Measurements from ENCODE around the gene NATD1.
A peak's percentile ranks its signal among the peaks of the same experiment; 100 is the strongest.

Gene NATD1

GRCh38 chr17:21289902-21290571 lies 36.8 kb upstream of the NATD1 start:
- DNase-seq (ENCODE audit: low spot score): peak; percentile 61

DNA sequence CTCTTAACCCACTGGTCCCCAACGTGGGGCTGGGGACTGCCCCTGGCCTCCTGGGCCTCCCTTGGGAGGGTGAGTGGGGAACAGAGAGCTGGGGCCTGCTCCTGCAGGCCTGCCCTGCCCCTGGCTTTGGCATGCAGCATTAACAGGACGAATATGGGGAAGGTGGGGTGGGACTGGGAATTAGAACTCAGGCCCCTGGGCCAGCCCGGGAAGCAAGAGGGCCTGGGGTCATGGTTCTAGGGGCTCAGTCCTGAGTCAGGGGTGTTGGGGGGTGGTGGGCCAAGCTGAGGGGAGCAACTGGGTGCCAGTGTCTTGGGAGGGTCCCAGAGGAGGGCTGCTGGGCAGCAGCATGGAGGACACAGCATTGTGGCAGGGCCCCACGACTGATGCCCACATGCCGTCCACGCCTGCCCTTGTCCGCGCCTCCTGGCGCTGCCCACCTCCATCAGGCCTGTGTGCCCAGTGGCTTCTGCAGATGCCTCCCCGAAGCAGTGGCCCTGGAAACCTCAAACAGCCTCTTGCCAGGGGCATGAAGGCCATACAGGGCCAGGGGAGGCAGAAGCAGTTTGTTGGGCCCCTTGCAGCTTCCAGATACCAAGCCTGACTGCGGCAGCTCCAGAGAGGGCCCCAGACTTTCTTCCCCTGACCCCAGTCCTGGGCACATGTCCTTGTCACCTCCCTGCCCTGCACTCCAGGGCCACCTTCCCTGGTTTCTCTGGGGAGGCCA lies 36.1 kb upstream of the NATD1 start:
- no peak for DNase-seq (ENCODE audit: low spot score)

GRCh38 chr17:21288571-21289017 lies 35.4 kb upstream of the NATD1 start:
- no peak for DNase-seq (ENCODE audit: low spot score)

DNA sequence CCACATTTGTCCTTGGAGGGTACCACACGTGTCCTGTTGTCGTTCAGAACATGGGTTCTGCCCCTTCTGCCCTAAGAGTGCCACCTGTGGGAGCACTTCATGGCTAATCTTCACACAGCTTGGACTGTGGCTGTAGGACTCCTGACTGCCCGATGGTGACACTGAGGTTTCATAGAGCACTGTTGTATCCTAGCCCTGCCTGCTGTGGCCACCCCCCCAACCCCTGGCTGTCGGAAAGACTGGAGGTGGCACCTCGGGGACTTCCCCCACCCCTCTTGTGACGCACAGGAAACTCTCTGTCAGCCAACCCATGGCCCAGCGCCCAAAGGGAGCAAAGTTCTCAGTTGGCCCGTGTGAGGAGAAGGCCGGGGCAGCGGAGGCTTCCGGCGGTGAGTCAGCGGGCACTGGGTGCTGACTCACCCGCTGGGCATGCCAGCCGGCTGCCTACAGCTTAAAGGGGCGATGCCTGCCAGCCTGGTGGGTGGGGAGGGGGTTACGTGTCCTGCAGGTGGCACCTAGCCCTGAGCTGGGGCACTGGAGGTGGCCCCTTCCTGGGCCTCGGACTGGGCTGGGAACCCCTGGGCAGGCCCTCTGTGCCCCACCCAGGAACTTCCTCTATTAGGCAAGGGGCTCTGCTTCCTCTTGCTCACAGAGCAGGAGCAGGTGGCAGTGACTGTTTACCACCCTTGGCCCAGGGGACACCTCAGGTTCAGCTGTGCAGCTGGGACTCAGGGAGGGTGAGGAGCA lies 34.7 kb upstream of the NATD1 start:
- DNase-seq (ENCODE audit: low spot score): peak; percentile 83

DNA sequence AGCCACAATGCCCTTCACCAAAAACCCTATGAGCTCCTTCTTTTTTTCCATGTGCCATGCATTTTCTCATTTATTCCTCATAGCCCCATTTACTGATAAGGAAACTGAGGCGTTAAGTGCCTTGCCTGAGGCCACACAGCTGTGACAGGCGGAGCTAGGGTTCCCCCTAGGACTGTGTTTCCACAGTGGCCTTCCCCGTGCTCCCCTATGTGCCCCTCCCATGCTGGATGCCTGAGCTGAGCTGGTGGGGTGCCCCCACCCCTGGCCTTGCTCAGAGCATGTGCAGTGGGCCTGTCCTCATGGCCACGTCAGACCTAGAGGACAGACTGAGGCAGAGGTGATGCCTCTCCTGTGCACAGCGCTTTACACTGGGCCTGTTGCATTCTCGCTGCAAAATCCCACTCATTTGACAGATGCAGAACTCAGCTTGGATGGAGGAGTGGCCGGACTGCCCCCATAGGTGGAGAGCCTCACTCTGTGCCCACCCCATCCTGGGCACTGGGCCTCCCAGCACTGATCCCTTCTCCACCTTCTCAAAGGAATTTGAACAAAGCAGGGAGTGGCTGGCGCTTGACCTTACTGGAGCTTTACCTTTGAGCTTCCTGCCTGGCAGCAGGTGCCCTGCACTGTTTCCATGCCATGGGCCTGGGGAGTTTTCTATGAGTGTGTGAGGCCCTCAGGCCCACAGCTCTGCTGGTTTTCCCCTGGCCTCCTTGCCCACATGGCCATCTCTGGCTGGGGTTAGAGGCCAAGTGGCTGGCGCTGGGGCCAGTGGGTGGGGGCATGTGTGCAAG lies 33.9 kb upstream of the NATD1 start:
- no peak for DNase-seq (ENCODE audit: low spot score)

DNA sequence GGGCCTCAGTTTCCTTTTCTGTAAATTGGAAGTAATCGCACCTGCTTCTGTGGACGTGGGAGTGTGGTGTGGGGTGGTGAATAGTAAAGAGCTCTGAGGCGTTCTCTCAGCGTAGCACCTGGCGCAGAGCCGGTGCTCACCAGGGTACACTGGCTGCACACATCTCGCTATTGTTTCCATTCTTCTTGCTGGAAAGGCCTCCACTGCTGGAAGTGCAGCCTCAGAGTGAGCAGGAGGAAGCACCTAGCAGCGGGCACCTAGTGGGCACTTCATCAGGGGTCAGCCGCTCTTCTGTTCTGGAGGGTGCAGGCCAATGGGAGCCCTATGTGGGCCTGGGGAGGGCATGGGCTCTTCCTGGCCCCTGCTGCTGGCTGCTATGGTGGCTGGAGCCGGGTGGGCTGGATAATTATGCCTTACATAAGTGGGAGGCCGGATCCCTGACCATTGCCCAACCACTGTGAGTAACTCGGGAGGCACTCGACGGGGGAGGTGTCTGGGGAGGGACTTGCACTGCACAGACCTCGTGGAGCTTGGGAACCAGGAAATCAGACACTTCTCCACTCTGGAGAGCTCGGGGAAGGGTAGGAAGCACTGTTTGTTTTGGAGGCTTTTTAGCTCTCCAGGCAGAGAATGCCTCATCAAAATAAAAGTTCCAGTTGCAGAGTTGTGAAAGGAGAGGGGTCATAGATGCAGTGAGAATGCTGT lies 33.0 kb upstream of the NATD1 start:
- DNase-seq (ENCODE audit: low spot score): peak; percentile 41

- peak; percentile 29 for DNase-seq (ENCODE audit: low spot score)
These were observed 32.2 kb upstream of the NATD1 start for GRCh38 chr17:21285164-21286065.

- DNase-seq (ENCODE audit: low spot score): peak; percentile 100
These were observed 31.3 kb upstream of the NATD1 start, which contains the start of gene MAP2K3 for GRCh38 chr17:21284319-21285163. Gene MAP2K3 (plus strand): TSS chr17:21284711. CDS start chr17:21284921, 210 bp downstream.

GRCh38 chr17:21283482-21284318 lies 30.5 kb upstream of the NATD1 start:
- peak; percentile 12 for DNase-seq (ENCODE audit: low spot score)

- no peak for DNase-seq (ENCODE audit: low spot score)
These were observed 29.6 kb upstream of the NATD1 start for GRCh38 chr17:21282850-21283249.

DNA sequence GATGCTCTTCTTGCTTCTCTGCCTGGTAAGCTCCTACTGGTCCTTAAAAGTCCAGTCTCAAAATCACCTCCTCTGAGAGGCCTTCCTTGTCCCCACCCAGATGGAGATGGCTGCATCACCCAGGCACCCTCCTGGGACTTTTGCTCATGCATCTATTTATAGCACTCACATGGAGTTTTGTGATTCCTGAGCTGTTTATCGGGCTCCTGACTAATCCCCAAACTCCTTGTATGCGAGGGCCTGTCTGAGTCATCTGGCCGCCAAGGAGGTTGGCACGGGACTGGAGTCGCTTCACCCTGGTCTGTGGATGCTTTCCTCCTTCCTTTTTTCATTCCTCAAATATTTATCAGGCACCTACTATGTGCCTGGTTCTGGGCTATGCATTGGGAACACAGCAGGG lies 29.0 kb upstream of the NATD1 start:
- DNase-seq (ENCODE audit: low spot score): no peak

- peak; percentile 90 for DNase-seq (ENCODE audit: low spot score)
These were observed 26.9 kb upstream of the NATD1 start for GRCh38 chr17:21280081-21280518.

- no peak for DNase-seq (ENCODE audit: low spot score)
These were observed 26.4 kb upstream of the NATD1 start for GRCh38 chr17:21279582-21279981.

- no peak for DNase-seq (ENCODE audit: low spot score)
These were observed 26.0 kb upstream of the NATD1 start for GRCh38 chr17:21279198-21279535.

- peak; percentile 25 for DNase-seq (ENCODE audit: low spot score)
These were observed 25.4 kb upstream of the NATD1 start for GRCh38 chr17:21278450-21279197.

DNA sequence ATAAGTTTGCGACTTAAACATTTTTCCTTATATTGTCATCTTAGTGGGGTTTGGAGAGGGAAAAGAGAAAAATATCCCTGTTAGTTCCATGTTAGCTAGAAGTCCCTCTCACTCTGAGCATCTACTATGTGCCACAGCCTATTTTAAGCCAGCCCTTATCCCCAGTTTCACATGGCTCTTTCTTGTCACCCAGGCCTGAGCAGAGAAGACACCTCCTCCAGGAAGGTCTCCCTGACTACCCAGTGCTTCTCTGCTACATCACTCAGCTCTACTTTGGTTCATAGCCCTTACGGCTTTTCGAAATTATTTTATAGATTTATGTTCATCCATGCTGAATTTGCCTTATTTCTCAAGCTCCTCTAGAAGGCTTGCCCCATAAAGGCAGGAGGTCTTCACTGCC lies 24.1 kb upstream of the NATD1 start:
- DNase-seq (ENCODE audit: low spot score): no peak

DNA sequence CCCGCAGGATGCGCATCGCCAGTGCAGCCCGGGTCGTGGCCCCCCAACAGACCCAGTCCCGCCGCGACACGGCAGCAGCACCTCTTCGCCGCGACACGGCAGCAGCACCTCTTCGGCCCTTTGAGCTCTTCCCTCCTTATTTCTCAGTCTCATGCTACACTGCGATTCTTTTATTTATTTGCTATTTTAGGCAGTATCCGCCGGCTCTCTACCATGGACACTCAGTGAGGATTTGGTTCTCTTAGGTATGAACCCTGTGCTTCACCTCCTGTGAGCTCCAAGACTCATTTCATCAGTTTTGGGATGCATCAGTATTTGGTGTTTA lies 23.0 kb upstream of the NATD1 start:
- no peak for DNase-seq (ENCODE audit: low spot score)

Measured in Ammon's horn (tissue), 1 donor.